Pancreas (tissue), 10 donors: Measurements from ENCODE around the gene MRPS18A. TPM values are rescaled to one million over a fixed set of nuclear protein-coding genes. Genes with fewer than 3 reads are reported as not detected.
"Not testable (repeated sequence)": the region's sequence is repeated elsewhere in the genome, so short reads cannot be mapped to it uniquely, and the experiment has no call there.

Experiments used
- ATAC-seq, 4 donors: fragments of 200-7000 bp; cut with Tn5 transposase; one replicate each; pipeline versions ENCODE4 v1.8.0 to v1.9.1; 2020; ENCODE audit warnings: mild to moderate bottlenecking in 4 of 4, moderate library complexity in 4 of 4
- DNase-seq, 6 donors: peaks; one replicate each; pipeline ENCODE4 v3.0.0-alpha.2; 2020
- FAIRE-seq: peaks from 2 replicates; lab custom pipeline; 2012; peaks lifted over from hg19 to GRCh38; lab: Jason Lieb, UNC
- H3K27ac ChIP-seq, 4 donors: fragments of 200-600 bp; sonication (generic); 1 replicate in 3 of 4; 2 replicates in 1 of 4; pipeline versions ENCODE4 v1.5.0 to v1.8.0; 2020
- H3K27me3 ChIP-seq, 4 donors: fragments of 200-600 bp; one replicate each; pipeline ENCODE4 v1.8.0; 2021
- H3K36me3 ChIP-seq, 3 donors: fragments of 200-600 bp; sonication (generic) in 1 of 3; one replicate each; pipeline versions ENCODE4 v1.5.0 to v1.8.0; 2020 to 2021
- H3K4me1 ChIP-seq, 3 donors: fragments of 200-600 bp; one replicate each; pipeline ENCODE4 v1.8.0; 2021
- H3K4me3 ChIP-seq, 4 donors: fragments of 200-600 bp; sonication (generic) in 2 of 4; one replicate each; pipeline versions ENCODE4 v1.5.0 to v1.8.0; 2020 to 2021
- H3K9me3 ChIP-seq, 4 donors: fragments of 200-600 bp; one replicate each; pipeline ENCODE4 v1.8.0; 2021
- WGBS, 2 donors: extraction: QIAGEN DNeasy Blood & Tissue Kit; methylation state at CpG; one replicate each; pipeline ENCODE4 v1.1.7; 2013; 5-methylcytosine and 5-hydroxymethylcytosine counted together
- intact Hi-C, 3 donors: fragments of 100-400 bp; cut with DNase I; formaldehyde crosslinking; loops; one replicate each; pipeline versions ENCODE4 v1.11.1 to v1.14.2; 2022
- polyA plus RNA-seq, 2 donors: library from polyadenylated mRNA; stranded (reverse); fragments of 200-250 nt; gene quantifications; one replicate each; pipeline ENCODE4 v1.2.3, GENCODE V29; 2013
- total RNA-seq, 6 donors: library from RNA; stranded (reverse); fragmentation: NEBNext Ultra II Directional in 4 of 6; extraction: Animal tissue kit (Norgen Biotek cat#: 25700) in 4 of 6; gene quantifications; one replicate each; pipeline versions ENCODE4 v1.2.1 to v1.2.4, GENCODE V29; 2021 to 2023
- TF ChIP-seq, protein P1 (sequence below), 4 donors: fragments of 200-600 bp; sonication (generic) in 3 of 4; IDR thresholded peaks; one replicate each; pipeline versions ENCODE4 v1.5.0 to v1.8.0; 2021; ENCODE audit warnings: antibody characterized with exemption in 4 of 4
- donor health status: healthy with polysubstance abuse.
- donor health status: DM: no; HTN: no; CAD: no; lungs with moderate emphysema.
- donor health status: DM: no; HTN: no; CAD: no.
- donor health status: control.
- donor health status: control.
- donor health status: Bipolar disorder and iron deficiency.
- donor health status: DM: yes; HTN: yes; CAD: no.
- donor health status: DM: no; HTN: no; CAD: no.
- donor health status: DM: no; HTN: no; CAD: no.
- donor health status: DM: yes; HTN: yes; CAD: no.

The MRPS18A gene
- total and polyA plus RNA-seq, 8 donors: 10.9 to 24.6 (median 15.7) TPM

DNA sequence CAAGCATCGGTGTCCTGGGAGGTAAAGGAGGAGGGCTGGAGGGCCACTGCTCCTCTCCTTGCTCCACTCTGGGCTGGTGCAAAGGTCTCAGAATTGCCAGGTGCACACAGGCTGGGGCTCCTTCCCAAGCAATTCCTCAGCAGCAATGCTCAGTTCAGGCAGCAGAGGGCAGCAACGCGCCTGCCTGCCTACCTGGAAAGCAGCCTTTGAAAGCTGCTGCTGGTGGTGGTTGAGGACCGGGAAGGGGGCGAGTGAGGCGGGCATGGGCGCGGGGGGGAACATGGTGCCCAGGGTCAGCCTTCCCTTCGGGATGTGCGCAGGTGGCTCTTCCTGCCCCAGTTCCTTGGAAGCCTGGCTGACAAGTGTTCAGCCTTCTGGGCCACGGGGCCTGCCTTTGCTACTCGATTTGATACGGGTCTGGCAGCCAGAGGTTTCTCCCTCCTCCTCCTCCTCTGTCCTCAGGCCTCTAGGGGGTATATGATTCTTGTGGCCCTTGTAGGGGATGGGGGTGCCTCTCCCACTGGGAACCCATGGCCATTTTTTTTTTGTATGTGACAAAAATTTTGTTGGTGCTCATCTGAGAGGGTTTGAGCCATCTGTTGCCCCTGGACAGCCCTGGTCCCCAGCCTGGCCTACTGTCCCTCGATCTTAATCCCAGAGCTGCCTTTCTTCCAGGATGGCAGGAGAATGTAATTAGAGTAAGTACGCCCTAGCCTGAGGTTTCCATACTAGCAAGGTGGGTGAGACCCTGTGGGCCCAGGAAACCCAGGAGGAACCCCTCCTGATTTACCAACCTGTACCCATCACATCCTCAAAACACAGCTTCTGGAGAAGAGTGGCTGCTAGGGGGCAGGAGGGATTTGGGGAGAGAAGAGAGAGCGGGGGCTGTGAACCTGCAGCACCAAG is 20.1 kb downstream of the MRPS18A start:
- Histone ChIP-seq H3K4me3 (peak overlapping the region in 1 of 4 donors; percentile 23), H3K36me3 (peaks cover 0 to 5% (median 0%) of the 10 kb centered on the region in 3 donors), H3K4me1 (peaks cover 14 to 21% (median 21%) of the 10 kb centered on the region in 3 donors), H3K9me3 (no peaks in the 10 kb centered on the region), H3K27ac (peak overlapping the region in 1 of 4 donors; percentile 63), H3K27me3 (no peaks in the 10 kb centered on the region)
- 12 to 13% methylated on average over 16 of the region's 16 CpGs for whole genome bisulfite sequencing, 2 donors
- intact Hi-C loops: loop anchor here in 1 of 3 donors (5.0 kb wide), 1 partner anchor 410 kb away; no protein-coding TSS in a partner anchor
- TF ChIP-seq, protein P1, sequence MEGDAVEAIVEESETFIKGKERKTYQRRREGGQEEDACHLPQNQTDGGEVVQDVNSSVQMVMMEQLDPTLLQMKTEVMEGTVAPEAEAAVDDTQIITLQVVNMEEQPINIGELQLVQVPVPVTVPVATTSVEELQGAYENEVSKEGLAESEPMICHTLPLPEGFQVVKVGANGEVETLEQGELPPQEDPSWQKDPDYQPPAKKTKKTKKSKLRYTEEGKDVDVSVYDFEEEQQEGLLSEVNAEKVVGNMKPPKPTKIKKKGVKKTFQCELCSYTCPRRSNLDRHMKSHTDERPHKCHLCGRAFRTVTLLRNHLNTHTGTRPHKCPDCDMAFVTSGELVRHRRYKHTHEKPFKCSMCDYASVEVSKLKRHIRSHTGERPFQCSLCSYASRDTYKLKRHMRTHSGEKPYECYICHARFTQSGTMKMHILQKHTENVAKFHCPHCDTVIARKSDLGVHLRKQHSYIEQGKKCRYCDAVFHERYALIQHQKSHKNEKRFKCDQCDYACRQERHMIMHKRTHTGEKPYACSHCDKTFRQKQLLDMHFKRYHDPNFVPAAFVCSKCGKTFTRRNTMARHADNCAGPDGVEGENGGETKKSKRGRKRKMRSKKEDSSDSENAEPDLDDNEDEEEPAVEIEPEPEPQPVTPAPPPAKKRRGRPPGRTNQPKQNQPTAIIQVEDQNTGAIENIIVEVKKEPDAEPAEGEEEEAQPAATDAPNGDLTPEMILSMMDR (IDR thresholded peaks at IDR 0.05): peak; percentile 92 to 96 (median 92)
- DNase-seq (peak; percentile 79 to 96 (median 90)), FAIRE-seq (no peak), ATAC-seq (peak; percentile 81 to 92 (median 88))

DNA sequence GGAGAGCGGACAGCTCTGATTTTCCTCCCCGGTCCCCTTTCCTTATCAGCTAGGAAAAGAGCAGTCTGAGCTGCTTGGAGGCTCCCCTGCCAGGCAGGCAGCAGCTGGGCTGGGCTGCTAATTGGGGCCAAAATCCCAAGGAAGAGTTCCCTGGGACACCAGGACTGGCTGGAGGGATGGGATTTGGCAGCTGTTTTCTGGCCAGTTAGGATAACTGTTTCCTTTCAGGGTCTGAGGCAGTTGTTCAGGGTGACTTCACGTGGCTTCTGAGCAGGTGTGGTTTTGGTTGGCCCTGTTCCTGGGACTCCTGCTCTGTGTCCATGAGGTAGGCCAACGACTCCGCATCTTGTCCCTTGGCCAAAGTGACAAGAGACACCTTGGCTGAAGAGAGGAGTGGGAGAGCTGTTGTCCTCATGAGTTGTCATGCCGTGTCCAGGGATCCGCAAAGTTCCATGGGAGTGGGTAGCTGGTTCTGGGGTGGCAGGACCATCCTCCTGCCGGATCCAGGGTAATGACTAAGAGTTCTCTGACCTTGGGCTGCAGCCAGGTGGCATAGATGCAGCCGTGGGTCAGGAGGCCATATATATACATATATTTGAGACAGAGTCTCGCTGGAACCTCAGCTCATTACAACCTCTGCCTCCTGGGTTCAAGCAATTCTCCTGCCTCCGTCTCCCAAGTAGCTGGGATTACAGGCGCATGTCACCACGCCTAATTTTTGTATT is 21.2 kb downstream of the MRPS18A start:
- Histone ChIP-seq H3K27ac (no peak overlapping the region), H3K4me1 (peaks cover 13 to 15% (median 14%) of the 10 kb centered on the region in 3 donors), H3K9me3 (no peaks in the 10 kb centered on the region), H3K4me3 (no peak overlapping the region), H3K36me3 (peaks cover 0 to under 1% (median 0%) of the 10 kb centered on the region in 3 donors), H3K27me3 (no peaks in the 10 kb centered on the region)
- ATAC-seq (no peak), DNase-seq (no peak), FAIRE-seq (no peak)
- TF ChIP-seq, protein P1 (IDR thresholded peaks at IDR 0.05): no peak
- intact Hi-C loops: loop anchor here in 1 of 3 donors (5.0 kb wide), 1 partner anchor 411 kb away; no protein-coding TSS in a partner anchor
- WGBS, 2 donors: 38 to 43% methylated on average over 13 of the region's 13 CpGs

DNA sequence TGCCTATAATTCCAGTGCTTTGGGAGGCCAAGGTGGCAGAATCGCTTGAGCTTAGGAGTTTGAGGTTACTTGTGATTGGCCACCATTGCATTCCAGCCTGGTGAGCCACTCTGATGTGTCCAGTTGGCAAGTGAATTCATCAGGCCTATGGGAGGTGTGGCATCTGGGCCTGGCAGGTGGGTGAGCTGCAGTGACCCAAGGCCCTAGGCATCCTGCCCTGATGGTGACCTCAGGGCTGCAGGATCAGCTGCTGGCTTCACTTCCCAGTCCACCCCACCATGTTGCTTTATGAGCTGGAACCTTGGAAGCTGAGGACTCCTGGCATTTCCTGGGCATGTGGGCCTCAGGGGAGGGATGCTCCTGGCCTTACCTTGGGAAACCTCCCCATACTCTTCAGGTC is 22.2 kb downstream of the MRPS18A start:
- no peaks in the 10 kb centered on the region for H3K36me3 ChIP-seq
- intact Hi-C loops: loop anchor here in 1 of 3 donors (5.0 kb wide), 1 partner anchor 412 kb away; no protein-coding TSS in a partner anchor
- peaks cover 13 to 15% (median 14%) of the 10 kb centered on the region in 3 donors for H3K4me1 ChIP-seq
- no peaks in the 10 kb centered on the region for H3K27me3 ChIP-seq
- TF ChIP-seq, protein P1 (IDR thresholded peaks at IDR 0.05): no peak
- H3K27ac ChIP-seq: no peak overlapping the region
- DNase-seq (no peak), FAIRE-seq (no peak), ATAC-seq (no peak)
- no peaks in the 10 kb centered on the region for H3K9me3 ChIP-seq
- 76 to 95% methylated on average over 1 of the region's 1 CpG for WGBS, 2 donors
- H3K4me3 ChIP-seq: no peak overlapping the region

DNA sequence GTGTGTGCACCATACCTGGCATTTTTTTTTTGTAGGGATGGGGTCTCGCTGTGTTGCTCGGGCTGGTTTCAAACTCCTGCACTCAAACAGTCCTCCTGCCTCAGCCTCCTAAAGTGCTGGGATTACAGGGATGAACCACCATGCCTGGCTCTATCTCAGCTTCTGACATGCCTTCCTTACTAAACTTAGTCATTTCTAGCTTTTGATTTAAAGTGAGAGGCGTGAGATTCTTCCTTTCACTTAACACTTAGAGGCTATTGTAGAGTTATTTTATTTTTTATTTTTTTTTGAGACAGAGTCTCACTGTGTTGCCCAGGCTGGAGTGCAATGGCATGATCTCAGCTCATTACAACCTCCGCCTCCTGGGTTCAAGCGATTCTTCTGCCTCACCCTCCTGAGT is 24.6 kb downstream of the MRPS18A start:
- not testable (repeated sequence) for H3K36me3 ChIP-seq, DNase-seq, H3K4me1 ChIP-seq, FAIRE-seq, H3K4me3 ChIP-seq, ATAC-seq, H3K9me3 ChIP-seq, H3K27me3 ChIP-seq, H3K27ac ChIP-seq
- WGBS, 2 donors: 83 to 93% methylated on average over 5 of the region's 5 CpGs
- intact Hi-C loops: loop anchor here in 1 of 3 donors (5.0 kb wide), 2 partner anchors 99 to 419 kb away; no protein-coding TSS in a partner anchor

DNA sequence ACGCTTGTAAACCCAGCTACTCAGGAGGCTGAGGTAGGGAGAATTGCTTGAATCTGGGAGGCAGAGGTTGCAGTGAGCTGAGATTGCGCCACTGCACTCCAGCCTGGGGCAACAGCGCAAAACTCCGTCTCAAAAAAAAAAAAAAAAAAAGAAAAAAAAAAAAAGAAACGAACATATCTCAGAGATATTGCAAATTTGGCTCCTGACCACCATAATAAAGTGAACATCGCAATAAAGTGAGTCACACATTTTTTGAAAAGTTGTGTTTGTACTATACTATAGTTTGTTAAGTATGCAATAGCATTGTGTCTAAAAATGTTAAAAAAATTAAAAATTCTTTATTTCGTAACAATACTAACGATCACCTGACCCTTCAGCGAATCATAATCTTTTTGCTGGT is 29.4 kb downstream of the MRPS18A start:
- no peaks in the 10 kb centered on the region for H3K36me3 ChIP-seq
- 87 to 93% methylated on average over 9 of the region's 9 CpGs for WGBS, 2 donors
- H3K27me3 ChIP-seq: no peaks in the 10 kb centered on the region
- no peak overlapping the region for H3K27ac ChIP-seq
- TF ChIP-seq, protein P1 (IDR thresholded peaks at IDR 0.05): no peak
- H3K4me3 ChIP-seq: no peak overlapping the region
- FAIRE-seq (no peak), DNase-seq (no peak), ATAC-seq (no peak)
- no peaks in the 10 kb centered on the region for H3K9me3 ChIP-seq
- intact Hi-C loops: no loop called here
- H3K4me1 ChIP-seq: no peaks in the 10 kb centered on the region
